ENCODE data around the gene ESYT3.

DNA sequence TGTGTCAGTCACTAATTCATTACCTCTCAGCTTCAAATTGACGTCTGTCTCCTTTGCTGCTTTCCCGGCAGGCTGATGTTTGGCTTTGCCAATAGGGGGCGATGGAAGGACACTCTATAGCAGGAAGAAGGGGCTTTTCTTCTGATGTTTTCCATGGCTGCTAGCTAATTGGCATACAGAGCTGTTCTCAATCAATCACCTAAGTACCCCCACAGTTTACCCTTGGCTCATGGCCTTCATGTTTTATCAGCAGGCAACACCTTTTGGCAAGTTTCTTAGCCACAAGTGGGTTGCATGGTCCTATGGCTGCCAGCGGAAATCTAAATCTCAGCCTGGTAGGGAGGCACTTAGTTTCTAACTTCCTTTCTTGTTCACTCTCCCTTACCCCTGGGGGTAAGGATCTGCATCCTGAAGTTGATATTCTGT lies 45.0 kb downstream of the ESYT3 start:
- TF ChIP-seq, protein P1, sequence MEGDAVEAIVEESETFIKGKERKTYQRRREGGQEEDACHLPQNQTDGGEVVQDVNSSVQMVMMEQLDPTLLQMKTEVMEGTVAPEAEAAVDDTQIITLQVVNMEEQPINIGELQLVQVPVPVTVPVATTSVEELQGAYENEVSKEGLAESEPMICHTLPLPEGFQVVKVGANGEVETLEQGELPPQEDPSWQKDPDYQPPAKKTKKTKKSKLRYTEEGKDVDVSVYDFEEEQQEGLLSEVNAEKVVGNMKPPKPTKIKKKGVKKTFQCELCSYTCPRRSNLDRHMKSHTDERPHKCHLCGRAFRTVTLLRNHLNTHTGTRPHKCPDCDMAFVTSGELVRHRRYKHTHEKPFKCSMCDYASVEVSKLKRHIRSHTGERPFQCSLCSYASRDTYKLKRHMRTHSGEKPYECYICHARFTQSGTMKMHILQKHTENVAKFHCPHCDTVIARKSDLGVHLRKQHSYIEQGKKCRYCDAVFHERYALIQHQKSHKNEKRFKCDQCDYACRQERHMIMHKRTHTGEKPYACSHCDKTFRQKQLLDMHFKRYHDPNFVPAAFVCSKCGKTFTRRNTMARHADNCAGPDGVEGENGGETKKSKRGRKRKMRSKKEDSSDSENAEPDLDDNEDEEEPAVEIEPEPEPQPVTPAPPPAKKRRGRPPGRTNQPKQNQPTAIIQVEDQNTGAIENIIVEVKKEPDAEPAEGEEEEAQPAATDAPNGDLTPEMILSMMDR (IDR thresholded peaks at IDR 0.05; ENCODE audit: insufficient read depth, low read length) = peak; percentile 96
- TF ChIP-seq POLR2AphosphoS5 (IDR thresholded peaks at IDR 0.05; ENCODE audit: low read depth) = no peak
- TF ChIP-seq GABPA (IDR thresholded peaks at IDR 0.05; ENCODE audit: low read depth) = no peak
- TF ChIP-seq, protein P2, sequence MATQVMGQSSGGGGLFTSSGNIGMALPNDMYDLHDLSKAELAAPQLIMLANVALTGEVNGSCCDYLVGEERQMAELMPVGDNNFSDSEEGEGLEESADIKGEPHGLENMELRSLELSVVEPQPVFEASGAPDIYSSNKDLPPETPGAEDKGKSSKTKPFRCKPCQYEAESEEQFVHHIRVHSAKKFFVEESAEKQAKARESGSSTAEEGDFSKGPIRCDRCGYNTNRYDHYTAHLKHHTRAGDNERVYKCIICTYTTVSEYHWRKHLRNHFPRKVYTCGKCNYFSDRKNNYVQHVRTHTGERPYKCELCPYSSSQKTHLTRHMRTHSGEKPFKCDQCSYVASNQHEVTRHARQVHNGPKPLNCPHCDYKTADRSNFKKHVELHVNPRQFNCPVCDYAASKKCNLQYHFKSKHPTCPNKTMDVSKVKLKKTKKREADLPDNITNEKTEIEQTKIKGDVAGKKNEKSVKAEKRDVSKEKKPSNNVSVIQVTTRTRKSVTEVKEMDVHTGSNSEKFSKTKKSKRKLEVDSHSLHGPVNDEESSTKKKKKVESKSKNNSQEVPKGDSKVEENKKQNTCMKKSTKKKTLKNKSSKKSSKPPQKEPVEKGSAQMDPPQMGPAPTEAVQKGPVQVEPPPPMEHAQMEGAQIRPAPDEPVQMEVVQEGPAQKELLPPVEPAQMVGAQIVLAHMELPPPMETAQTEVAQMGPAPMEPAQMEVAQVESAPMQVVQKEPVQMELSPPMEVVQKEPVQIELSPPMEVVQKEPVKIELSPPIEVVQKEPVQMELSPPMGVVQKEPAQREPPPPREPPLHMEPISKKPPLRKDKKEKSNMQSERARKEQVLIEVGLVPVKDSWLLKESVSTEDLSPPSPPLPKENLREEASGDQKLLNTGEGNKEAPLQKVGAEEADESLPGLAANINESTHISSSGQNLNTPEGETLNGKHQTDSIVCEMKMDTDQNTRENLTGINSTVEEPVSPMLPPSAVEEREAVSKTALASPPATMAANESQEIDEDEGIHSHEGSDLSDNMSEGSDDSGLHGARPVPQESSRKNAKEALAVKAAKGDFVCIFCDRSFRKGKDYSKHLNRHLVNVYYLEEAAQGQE (IDR thresholded peaks at IDR 0.05; ENCODE audit: insufficient replicate concordance, low read depth) = no peak
- no peak for TF ChIP-seq SPI1 (IDR thresholded peaks at IDR 0.05; ENCODE audit: borderline replicate concordance, low read depth)

All from HL-60 (cell line).